Upper lobe of left lung (tissue), 4 donors: ENCODE results near the gene TMUB1.

Source experiments
- CTCF ChIP-seq, 6 experiments: fragments of 450-650 bp in 4 of 6; fragments of 200-600 bp in 2 of 6; sonication (generic) in 2 of 6; IDR thresholded peaks; one replicate each; pipeline ENCODE4 v1.5.1; 2016 to 2019; ENCODE audit warnings: antibody characterized with exemption in 6 of 6
- POLR2AphosphoS5 ChIP-seq, 2 donors: sonication (generic); formaldehyde crosslinking; IDR thresholded peaks; one replicate each; pipeline ENCODE4 v1.5.1; 2017; ENCODE audit warnings: antibody characterized with exemption in 2 of 2

DNA sequence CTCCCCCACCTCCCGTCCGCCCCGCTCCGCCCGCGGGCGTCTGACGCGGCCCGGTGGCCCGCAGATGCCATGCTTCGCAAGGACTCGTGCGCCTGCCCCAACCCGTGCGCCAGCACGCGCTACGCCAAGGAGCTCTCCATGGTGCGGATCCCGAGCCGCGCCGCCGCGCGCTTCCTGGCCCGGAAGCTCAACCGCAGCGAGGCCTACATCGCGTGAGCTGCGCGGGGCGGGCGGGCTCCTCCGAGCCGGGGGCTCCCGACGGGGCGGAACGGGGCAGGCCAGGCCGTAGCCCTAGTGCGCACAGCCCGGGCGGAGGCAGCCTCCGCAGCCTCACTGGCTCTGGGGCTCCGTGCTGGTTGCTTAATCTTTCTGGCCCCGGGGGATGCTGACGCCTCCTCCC is 32.2 kb downstream of the TMUB1 start:
- TF ChIP-seq CTCF (IDR thresholded peaks at IDR 0.05) (no peak), POLR2AphosphoS5 (IDR thresholded peaks at IDR 0.05) (peak in 1 of 2 donors; percentile 6)
